Measurements from ENCODE around the gene MLPH.

The MLPH gene

DNA sequence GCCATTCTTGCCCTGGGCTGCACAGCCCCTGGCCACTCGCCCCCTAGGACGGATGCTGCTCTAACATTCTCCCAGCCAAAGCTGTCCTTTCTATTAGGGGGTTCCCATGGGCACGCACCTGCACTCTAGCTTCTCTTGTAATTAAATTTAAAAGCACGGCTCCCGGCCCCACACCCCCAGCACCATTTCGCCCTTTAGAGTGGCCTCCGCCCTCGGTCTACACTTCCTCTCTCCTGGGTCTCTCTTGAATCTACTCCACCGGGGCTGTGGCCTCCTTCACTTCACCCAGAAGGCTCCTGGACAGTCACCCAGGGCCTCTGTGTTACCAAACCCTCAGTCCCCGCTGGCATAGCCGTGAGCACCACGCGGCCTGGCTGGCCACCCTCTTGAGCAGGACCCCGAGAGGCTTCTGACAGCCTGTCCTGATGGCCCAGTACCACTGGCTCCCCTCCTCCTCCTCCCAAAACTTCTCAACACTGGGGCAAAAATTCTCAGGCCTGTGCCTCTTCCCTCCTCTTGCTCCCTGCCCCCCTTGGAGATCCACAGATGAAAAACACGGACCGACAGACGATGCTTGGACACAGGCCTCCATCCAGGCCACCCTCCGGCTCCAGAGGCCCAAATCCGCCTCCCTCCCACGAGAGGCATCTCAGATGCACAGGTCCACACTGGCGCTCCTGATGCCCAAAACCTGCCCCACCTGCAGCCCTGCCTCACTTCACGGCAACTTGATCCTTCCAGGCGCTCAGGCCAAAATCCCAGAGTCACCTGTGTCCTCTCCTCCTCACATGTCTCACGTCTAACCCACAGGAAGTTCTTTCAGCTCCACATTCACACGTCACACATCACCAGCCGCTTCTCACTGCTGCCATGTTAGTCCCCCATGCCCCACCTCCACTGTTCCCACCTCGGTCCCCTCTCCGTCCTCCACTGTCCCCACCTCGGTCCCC lies 110.4 kb downstream of the MLPH start:
- no peak for DNase-seq (ENCODE audit: low spot score)
- TF ChIP-seq, protein P1, sequence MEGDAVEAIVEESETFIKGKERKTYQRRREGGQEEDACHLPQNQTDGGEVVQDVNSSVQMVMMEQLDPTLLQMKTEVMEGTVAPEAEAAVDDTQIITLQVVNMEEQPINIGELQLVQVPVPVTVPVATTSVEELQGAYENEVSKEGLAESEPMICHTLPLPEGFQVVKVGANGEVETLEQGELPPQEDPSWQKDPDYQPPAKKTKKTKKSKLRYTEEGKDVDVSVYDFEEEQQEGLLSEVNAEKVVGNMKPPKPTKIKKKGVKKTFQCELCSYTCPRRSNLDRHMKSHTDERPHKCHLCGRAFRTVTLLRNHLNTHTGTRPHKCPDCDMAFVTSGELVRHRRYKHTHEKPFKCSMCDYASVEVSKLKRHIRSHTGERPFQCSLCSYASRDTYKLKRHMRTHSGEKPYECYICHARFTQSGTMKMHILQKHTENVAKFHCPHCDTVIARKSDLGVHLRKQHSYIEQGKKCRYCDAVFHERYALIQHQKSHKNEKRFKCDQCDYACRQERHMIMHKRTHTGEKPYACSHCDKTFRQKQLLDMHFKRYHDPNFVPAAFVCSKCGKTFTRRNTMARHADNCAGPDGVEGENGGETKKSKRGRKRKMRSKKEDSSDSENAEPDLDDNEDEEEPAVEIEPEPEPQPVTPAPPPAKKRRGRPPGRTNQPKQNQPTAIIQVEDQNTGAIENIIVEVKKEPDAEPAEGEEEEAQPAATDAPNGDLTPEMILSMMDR (IDR thresholded peaks at IDR 0.05), result no peak

GRCh38 chr2:237598468-237599208 lies 111.6 kb downstream of the MLPH start:
- Histone ChIP-seq H3K27ac (peak overlapping the region; percentile 86 to 93), H3K4me3 (no peak overlapping the region)
- TF ChIP-seq, protein P1 (IDR thresholded peaks at IDR 0.05), result no peak
- no peak for DNase-seq (ENCODE audit: low spot score)

More for the DNA sequence above, 110.4 kb downstream of the MLPH start:
- Histone ChIP-seq H3K4me3 (no peak overlapping the region), H3K27ac (peak overlapping the region; percentile 40)

DNA sequence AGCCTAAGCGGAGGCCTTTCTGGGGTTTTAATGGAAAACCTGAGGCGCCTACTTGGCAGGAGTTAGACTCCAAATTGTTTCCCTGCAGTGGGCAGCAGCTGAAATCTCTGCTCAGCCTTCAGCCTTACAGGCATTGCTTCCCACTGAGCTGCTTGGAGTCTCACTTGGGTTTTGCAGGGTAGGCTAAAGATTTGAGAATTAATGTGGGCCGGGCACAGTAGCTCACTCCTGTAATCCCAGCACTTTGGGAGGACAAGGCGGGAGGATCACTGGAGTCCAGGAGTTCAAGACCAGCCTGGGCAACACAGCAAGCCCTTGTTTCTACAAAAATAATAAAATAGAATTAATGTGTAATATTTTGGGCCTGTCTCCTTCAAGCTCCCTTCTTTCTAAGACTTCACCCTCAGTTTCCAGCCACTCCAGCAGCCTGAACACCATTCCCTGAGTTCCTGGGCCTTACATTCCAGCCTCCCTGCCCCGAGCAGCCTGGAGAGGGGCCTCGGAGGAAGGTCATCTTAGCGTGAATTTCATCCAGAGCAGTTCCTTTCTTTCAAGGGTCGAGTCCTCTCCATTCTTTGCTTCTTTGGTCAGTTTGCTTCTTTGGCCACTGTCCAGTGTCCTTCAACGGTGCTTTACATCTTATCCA lies 112.5 kb downstream of the MLPH start:
- H3K4me3 ChIP-seq, result peak overlapping the region; percentile 59
- no peak for DNase-seq (ENCODE audit: low spot score)
- TF ChIP-seq, protein P1 (IDR thresholded peaks at IDR 0.05), result no peak

DNA sequence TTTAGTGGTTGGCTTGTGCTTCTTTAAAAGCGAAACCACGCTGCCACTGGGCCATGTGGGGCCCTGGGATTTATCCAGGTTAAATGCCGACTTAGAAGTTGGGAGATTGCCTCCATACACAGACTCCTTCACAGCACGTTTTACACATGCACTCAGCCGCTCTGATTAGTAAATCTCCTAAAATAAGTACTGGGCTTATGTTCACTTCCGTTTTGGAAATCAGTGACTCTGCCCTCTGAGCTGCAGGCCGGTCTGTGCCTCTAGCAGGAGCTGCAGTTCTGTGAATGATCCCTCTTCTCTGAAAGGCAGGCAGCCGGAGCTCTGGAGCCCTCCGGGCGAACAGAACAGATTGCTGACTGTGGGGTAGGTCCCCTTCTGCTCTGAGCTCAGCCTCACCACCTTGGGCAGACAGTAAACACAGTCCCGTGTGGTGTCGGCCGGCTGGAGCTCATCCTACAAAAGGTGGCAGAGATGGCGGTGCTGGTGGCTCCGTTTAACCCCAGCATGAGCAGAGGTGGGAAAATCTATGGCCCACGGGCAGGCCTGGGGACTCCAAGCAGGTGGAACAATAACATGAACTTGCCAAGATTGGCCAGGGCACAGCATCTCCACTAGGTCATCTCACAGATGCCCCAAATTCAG lies 113.3 kb downstream of the MLPH start:
- DNase-seq (ENCODE audit: low spot score), result peak; percentile 87
- peak overlapping the region; percentile 59 for H3K4me3 ChIP-seq
- TF ChIP-seq, protein P1 (IDR thresholded peaks at IDR 0.05), result peak; percentile 19
- H3K27ac ChIP-seq, result peak overlapping the region; percentile 86 to 93

More for the DNA sequence above, 112.5 kb downstream of the MLPH start:
- peak overlapping the region; percentile 86 to 93 for H3K27ac ChIP-seq

DNA sequence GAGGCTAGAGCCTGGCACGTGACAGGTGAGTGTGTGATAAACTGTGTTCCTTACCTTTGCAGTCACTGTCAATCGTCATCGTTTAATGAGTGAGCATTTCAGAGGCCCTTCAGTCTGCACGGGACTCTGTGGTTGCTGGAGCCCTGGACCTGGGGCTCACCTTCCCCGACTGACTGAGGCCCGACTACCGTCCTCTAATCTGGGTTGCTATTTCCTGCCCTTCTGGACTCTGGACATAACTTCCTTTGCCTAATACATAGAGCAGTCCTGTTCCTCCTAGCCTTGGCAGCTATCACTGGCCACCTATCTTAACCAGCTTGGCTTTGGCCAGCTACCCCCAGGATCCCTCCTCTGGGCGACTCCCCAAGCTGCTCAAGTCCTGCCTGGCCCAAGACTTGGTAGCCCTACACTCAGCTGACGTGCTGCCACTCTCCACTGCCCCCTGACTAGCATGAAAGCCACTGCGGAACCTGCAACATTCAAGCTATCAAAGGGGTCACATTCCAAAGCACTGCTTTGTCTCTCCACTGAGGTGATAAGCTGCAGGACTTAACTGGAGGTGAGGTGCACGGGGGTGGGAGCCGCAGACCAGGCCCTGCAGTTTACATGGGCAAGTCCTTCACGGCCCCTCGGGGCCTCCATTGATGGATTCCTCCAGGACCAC lies 114.5 kb downstream of the MLPH start:
- DNase-seq (ENCODE audit: low spot score), result no peak
- Histone ChIP-seq H3K4me3 (no peak overlapping the region), H3K27ac (peak overlapping the region; percentile 86 to 93)
- TF ChIP-seq, protein P1 (IDR thresholded peaks at IDR 0.05), result no peak

DNA sequence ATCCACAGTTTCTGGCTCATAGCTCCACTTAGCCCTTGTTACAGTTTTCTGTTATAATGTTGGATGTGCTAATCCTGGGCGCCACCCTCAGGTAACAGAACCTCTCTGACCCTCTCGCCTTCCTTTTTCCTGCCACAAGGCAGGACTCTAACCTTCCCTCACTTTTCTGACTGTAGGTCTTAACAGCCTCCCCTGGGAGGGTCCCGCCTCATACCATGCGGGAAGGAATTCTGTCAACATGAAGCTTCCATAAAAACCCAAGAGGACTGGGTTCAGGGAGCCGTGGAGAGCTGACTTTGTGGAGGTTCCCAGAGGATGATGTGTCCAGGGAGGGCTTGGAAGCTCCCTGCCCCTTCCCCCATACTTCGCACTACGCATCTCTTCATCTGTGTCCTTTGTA lies 115.4 kb downstream of the MLPH start:
- no peak for DNase-seq (ENCODE audit: low spot score)
- H3K4me3 ChIP-seq, result no peak overlapping the region
- TF ChIP-seq, protein P1 (IDR thresholded peaks at IDR 0.05), result no peak
- no peak overlapping the region for H3K27ac ChIP-seq

Data from coronary artery (tissue), 2 donors.